HG03565 (cell line): ENCODE data around the gene ZNF100.
"Not testable (repeated sequence)": the region's sequence is repeated elsewhere in the genome, so short reads cannot be mapped to it uniquely, and the experiment has no call there.

ENCODE experiments used
- ATAC-seq: cut with Tn5 transposase; IDR thresholded peaks from one replicate; pipeline ENCODE4 v1.9.1; 2021; ENCODE audit warnings: mild to moderate bottlenecking, moderate library complexity; ENCODE audit not compliant: unreplicated experiment

The ZNF100 gene

DNA sequence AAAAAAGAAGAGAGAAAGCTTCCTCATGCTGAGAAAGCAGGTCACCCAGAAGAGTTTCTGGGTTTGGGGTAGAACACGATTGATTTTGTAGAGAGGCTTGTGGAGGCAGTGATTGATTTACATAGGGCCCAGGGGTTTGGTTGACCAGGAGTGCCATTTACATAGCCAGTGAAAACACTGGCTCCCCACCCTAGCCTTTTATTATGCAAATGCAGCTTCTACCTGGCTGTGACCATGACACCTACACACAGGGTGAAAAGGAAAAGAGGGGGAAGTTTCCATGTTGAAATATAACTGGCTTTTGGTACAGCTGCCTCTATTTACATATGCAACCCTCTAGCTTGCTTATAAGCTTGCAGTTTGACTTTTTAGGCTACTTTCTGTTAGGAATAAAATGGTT is 62.0 kb downstream of the ZNF100 start:
- no peak for ATAC-seq

DNA sequence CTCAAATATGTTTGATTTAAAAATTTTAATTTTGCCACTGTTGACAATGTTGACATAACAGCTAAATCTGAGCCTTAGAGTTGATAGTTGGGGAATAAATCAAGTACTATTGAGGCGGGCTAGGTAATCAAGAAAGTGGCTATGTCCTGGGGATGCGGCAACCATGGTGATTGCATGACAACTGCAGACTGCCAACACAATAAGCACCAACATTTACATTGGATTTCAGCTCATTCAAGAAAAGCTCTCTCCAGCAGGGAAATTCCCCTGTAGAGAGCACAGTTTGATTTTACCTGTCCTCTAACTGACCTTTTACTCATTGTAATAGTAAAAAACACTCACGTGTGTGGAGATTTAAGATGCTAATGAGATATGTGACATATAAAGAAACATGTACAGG is 63.1 kb downstream of the ZNF100 start:
- no peak for ATAC-seq

- no peak for ATAC-seq
Observed at GRCh38 chr19:21699197-21699596, 68.2 kb downstream of the ZNF100 start.

DNA sequence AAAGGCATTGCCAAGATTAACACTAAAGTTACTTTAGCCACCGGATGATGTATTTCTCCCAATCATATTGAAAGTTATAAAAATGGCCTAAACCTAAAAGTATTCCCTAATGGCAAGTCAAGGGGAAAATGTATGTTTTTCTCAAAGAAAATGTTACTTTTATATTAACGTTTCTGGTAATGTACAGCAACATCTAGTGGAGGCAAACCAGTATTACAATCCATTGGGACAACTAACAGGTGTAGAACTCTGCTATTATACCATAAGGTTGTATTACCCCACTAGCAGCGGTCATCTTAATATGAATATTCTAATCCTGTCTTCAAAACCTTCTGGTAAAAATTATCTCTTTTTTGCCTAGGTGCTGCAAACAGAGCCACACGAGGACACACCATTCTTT is 69.2 kb downstream of the ZNF100 start:
- no peak for ATAC-seq

DNA sequence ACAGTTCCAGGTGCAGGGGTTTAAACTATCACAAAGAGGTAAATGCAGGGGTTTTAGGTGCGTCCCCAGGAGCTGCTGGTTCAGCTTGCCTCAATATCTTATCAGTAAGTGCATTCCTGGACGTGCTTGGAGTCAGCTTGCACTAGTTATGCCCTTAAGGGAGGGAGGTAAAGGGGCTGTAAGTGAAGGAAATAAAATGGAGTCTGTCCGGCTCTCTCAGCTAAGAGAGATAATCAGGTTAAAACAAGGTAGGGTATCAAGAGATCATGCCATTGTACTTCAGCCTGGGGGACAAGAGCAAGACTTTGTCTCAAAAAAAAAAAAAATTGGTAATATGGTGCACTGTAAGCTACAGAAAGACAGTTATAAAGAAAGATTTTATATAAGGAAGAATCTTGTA is 69.7 kb downstream of the ZNF100 start:
- ATAC-seq, result no peak

GRCh38 chr19:21694171-21694906 is 73.0 kb downstream of the ZNF100 start:
- no peak for ATAC-seq

DNA sequence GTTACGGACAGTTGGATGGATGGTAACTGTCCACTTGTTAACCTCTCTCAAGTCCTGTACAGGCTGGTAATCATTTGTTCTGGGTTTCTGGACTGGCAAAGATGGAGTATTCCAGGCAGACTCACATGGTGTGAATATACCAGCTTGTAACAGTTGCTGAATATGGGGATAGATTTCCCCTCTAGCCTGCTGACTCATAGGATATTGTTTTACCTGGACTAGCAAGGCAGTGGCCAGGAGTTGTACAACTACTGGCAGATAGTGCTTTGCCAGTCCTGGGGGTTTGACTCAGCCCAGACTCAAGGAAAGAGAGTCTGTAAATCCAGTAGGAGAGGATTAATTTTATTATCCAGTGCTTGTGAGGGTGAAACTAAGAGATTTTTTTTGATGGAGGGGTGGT is 74.0 kb downstream of the ZNF100 start:
- ATAC-seq, result no peak

DNA sequence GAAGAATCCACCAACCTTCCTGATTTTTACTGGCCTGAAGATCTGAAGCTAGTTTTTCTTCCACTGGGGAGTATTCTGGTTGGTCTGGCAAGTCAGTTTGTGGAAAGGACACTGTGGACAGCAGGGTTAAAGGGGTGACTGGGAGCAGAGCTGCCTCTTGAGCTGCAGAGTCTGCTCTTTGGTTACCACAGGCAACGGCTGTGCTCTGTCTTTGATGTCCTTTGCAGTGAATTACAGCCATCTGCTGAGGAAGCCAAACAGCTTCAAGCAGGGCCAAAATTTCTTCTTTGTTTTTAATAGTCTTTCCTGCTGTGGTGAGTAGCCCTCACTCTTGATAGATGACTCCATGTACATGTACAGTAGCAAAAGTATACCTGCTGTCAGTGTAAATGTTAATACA is 75.7 kb downstream of the ZNF100 start:
- ATAC-seq, result no peak

DNA sequence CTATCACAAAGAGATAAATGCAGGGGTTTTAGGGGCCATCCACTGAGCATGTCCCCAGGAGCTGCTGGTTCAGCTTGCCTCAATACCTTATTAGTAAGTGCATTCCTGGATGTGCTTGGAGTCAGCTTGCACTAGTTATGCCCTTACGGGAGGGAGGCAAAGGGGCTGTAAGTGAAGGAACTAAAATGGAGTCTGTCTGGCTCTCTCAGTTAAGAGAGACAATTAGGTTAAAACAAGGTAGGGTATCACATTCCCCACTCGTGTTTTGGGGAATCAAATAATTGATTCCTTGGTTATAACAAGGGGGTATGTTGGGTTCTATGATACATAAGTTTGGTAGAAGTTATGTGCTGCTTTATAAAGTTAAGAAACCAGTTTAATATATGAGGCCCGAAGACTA is 78.9 kb downstream of the ZNF100 start:
- ATAC-seq, result no peak

DNA sequence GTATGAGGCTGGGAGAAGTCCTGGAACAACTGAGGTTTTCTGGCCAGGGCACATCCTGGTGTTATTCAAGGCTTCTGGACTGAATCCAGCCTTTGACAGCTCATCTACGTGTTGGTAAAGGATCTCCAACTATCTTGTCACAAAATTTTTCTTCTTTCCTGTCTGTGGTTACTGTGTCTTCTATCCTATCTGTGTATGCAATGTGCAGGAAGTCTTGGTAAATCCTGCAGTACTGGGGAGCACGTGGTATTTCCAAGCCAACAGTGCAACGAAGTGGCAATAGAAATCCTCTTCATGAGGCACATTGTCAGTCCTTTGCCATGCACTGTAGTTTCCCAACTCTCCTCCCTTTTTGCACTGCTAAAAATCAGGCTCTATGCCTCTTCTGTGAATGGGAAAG is 86.7 kb downstream of the ZNF100 start:
- ATAC-seq, result no peak

- no peak for ATAC-seq
Observed at GRCh38 chr19:21680026-21680425, 87.4 kb downstream of the ZNF100 start.

DNA sequence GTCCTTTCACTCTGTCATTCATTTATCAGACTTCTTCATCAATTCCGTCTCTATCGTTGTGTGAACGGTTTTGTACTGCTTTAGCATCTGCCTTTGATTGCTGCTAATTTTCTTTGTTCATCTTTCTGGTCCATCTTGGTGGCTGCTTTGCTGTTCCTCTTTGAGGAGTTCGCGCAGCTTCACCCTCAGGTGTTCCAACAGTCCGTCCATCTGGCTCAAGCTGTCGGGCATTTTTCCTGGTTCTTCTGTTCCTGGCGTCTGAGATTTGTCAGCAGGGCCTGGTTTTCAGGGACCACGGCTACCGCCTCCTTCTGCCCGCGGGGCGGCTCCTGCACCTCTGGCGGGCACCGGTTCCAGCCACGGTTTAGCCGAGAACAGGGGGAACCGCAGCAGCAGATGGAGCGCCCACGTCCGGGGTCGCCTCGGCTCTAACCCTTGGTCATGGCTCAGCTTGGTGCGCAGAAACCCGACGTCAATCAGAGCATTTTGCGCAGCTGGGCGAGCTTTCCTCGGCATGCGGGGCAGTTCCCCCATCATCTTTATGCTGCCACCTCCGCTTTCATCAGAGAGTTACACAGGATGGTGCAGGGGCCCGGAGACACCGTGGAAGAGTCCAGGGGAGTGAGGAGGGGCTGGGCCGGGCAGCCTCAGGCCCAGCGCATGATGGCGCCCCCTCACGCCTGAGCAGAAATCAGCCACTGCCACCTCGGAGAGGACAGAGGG is 89.5 kb downstream of the ZNF100 start:
- ATAC-seq, result no peak

DNA sequence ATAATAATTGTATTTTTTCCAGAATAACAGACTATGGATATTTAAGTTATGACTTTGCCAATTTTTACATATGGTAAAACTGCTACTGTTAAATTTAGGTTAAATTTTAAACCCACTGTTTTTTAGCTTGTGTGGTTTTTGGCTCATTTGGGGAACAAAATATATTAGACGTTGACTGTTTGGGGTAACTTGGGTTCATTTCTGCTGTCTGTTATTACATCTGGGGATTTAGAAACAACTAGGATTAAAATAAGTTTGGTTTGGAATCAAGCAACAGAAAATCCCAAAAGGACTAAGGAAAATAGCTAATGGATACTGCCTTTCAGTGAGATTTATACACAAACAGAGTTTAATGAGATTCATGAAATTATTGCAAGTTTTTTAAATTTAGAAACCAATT is 92.9 kb downstream of the ZNF100 start:
- ATAC-seq, result no peak

DNA sequence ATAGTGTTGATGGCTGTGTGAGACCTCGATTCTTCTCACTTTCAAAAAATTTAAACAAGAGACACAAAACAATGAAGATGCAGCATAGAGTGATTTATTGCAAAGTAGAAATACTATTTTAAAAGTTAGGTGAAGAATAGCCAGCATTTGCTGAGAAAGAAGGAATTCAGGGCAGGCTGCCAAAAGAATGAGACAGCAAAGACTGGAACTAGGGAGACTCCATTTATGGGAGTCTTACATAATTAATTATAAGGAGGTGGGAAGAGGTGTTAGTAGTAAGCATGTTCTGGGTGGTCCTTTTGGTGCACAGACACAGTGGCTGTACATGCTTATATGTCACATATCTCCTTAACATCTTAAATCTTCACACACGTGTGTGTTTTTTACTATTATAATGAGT is 93.9 kb downstream of the ZNF100 start:
- not testable (repeated sequence) for ATAC-seq
